H1 (cell line): ENCODE data around the gene BORA. TPM values are rescaled to one million over a fixed set of nuclear protein-coding genes. Genes with fewer than 3 reads are reported as not detected.

Source experiments
- CTCF ChIA-PET: fragments of 300-600 bp; sonication (Branson Sonifier 250); formaldehyde crosslinking; loops from one replicate; lab custom pipeline; 2021; ENCODE audit not compliant: partially characterized antibody; lab: Charles Lee
- POLR2A ChIA-PET: fragments of 300-600 bp; sonication (Branson Sonifier 250); formaldehyde crosslinking; loops from one replicate; lab custom pipeline; 2021; ENCODE audit warnings: inconsistent platforms; ENCODE audit not compliant: partially characterized antibody; lab: Charles Lee
- DNase-seq, 2 experiments: peaks; one replicate each; pipeline versions ENCODE4 v3.0.0 to v3.0.0-alpha.2; 2010 to 2022; ENCODE audit warnings: low spot score in 2 of 2, low read depth in 1 of 2, mixed read lengths in 1 of 2
- FAIRE-seq: peaks from 2 replicates; lab custom pipeline; 2011; peaks lifted over from hg19 to GRCh38; lab: Jason Lieb, UNC
- H2AFZ ChIP-seq: 2 replicates; pipeline ENCODE4 v1.8.1; 2012; ENCODE audit warnings: low read length, inconsistent platforms
- H2AK5ac ChIP-seq: 2 replicates; pipeline ENCODE4 v1.6.1; 2013; ENCODE audit warnings: low read depth, low read length
- H2BK120ac ChIP-seq: replicated peaks from 2 replicates; pipeline ENCODE3; 2013; ENCODE audit warnings: low read depth, low read length, inconsistent platforms
- H2BK12ac ChIP-seq: 2 replicates; pipeline ENCODE4 v1.6.1; 2013; ENCODE audit warnings: low read depth, low read length
- H2BK15ac ChIP-seq: 2 replicates; pipeline ENCODE4 v1.6.1; 2013; ENCODE audit warnings: low read length
- H2BK20ac ChIP-seq: 2 replicates; pipeline ENCODE4 v1.6.1; 2013; ENCODE audit warnings: low read length
- H2BK5ac ChIP-seq: 2 replicates; pipeline ENCODE4 v1.6.1; 2013; ENCODE audit warnings: low read depth, low read length
- H3K14ac ChIP-seq: 2 replicates; pipeline ENCODE4 v1.6.1; 2013; ENCODE audit warnings: inconsistent platforms; ENCODE audit not compliant: insufficient read length
- H3K18ac ChIP-seq: 2 replicates; pipeline ENCODE4 v1.6.1; 2013; ENCODE audit warnings: low read length; ENCODE audit errors: extremely low read depth
- H3K23ac ChIP-seq: 2 replicates; pipeline ENCODE4 v1.6.1; 2013; ENCODE audit warnings: inconsistent platforms; ENCODE audit not compliant: insufficient read length
- H3K23me2 ChIP-seq: 2 replicates; pipeline ENCODE4 v1.6.1; 2013; ENCODE audit warnings: low read depth, low read length
- H3K27ac ChIP-seq: 2 replicates; pipeline ENCODE4 v1.6.1; 2011; ENCODE audit warnings: low read depth, low read length, inconsistent platforms
- H3K27me3 ChIP-seq, 4 experiments: replicated peaks in 1 of 4; 1 replicate in 1 of 4; 2 replicates in 3 of 4; pipeline versions ENCODE4 v1.6.1 to v1.8.1; 2011 to 2013; ENCODE audit warnings: low read length in 3 of 4, mild to moderate bottlenecking in 3 of 4, inconsistent platforms in 2 of 4, mixed read lengths in 2 of 4, moderate library complexity in 1 of 4; ENCODE audit not compliant: control insufficient read depth in 3 of 4, insufficient read depth in 3 of 4; ENCODE audit errors: extremely low read depth in 1 of 4
- H3K36me3 ChIP-seq, 4 experiments: 2 replicates each; pipeline versions ENCODE4 v1.6.1 to v1.8.1; 2011 to 2013; ENCODE audit warnings: mild to moderate bottlenecking in 4 of 4, low read length in 3 of 4, moderate library complexity in 2 of 4, control low read depth in 1 of 4, inconsistent platforms in 1 of 4; ENCODE audit not compliant: insufficient read depth in 4 of 4, control insufficient read depth in 2 of 4
- H3K4ac ChIP-seq: replicated peaks from 2 replicates; pipeline ENCODE3; 2013; ENCODE audit warnings: low read length, low read depth, mixed read lengths, inconsistent platforms; ENCODE audit not compliant: insufficient read length
- H3K4me1 ChIP-seq, 4 experiments: replicated peaks in 1 of 4; 1 replicate in 1 of 4; 2 replicates in 3 of 4; pipeline versions ENCODE4 v1.6.1 to v1.8.1; 2011 to 2013; ENCODE audit warnings: low read length in 3 of 4, inconsistent platforms in 2 of 4, mixed read lengths in 1 of 4; ENCODE audit not compliant: insufficient read depth in 4 of 4, control insufficient read depth in 3 of 4
- H3K4me2 ChIP-seq, 2 experiments: 2 replicates each; pipeline versions ENCODE4 v1.6.1 to v1.8.1; 2011 to 2013; ENCODE audit warnings: low read depth in 2 of 2, low read length in 2 of 2, control low read depth in 1 of 2, inconsistent platforms in 1 of 2, mild to moderate bottlenecking in 1 of 2; ENCODE audit not compliant: insufficient read depth in 1 of 2
- H3K4me3 ChIP-seq, 4 experiments: fragments of 200-600, 300-600 bp in 1 of 4; sonication (generic), shearing (Covaris generic), sonication (Bioruptor Twin) in 1 of 4; 2 replicates each; pipeline versions ENCODE4 v1.5.1 to v1.8.1; 2011 to 2016; ENCODE audit warnings: low read length in 4 of 4, low read depth in 3 of 4, control low read depth in 2 of 4, inconsistent platforms in 2 of 4, mild to moderate bottlenecking in 2 of 4, mixed read lengths in 1 of 4, moderate library complexity in 1 of 4; ENCODE audit not compliant: insufficient read depth in 2 of 4; ENCODE audit errors: extremely low read depth in 1 of 4
- H3K56ac ChIP-seq: replicated peaks from 2 replicates; pipeline ENCODE3; 2013; ENCODE audit warnings: low read depth, mild to moderate bottlenecking, mixed read lengths, low read length, inconsistent platforms; ENCODE audit not compliant: insufficient read length
- H3K79me1 ChIP-seq: 2 replicates; pipeline ENCODE4 v1.6.1; 2013; ENCODE audit warnings: low read depth, low read length, control low read depth
- H3K79me2 ChIP-seq, 2 experiments: 2 replicates each; pipeline versions ENCODE4 v1.6.1 to v1.8.1; 2012 to 2013; ENCODE audit warnings: low read length in 2 of 2, mild to moderate bottlenecking in 2 of 2, inconsistent platforms in 1 of 2; ENCODE audit not compliant: insufficient read depth in 2 of 2, control insufficient read depth in 1 of 2
- H3K9ac ChIP-seq, 4 experiments: replicated peaks in 1 of 4; 1 replicate in 1 of 4; 2 replicates in 3 of 4; pipeline versions ENCODE4 v1.6.1 to v1.8.1; 2011 to 2013; ENCODE audit warnings: low read depth in 3 of 4, low read length in 3 of 4, control low read depth in 2 of 4, mild to moderate bottlenecking in 2 of 4, moderate library complexity in 2 of 4, inconsistent platforms in 1 of 4; ENCODE audit errors: extremely low read depth in 1 of 4
- H3K9me3 ChIP-seq, 2 experiments: 2 replicates each; pipeline versions ENCODE4 v1.6.1 to v1.8.1; 2012 to 2013; ENCODE audit warnings: mild to moderate bottlenecking in 2 of 2, moderate library complexity in 2 of 2, control low read depth in 1 of 2, inconsistent platforms in 1 of 2, low read depth in 1 of 2, low read length in 1 of 2, mixed read lengths in 1 of 2; ENCODE audit not compliant: insufficient read depth in 2 of 2
- H4K20me1 ChIP-seq, 2 experiments: replicated peaks in 1 of 2; 2 replicates each; pipeline versions ENCODE3 to v1.8.1; 2011 to 2013; ENCODE audit warnings: inconsistent platforms in 2 of 2, low read length in 2 of 2, mild to moderate bottlenecking in 1 of 2; ENCODE audit not compliant: insufficient read depth in 2 of 2, control insufficient read depth in 1 of 2
- H4K5ac ChIP-seq: 2 replicates; pipeline ENCODE4 v1.6.1; 2013; ENCODE audit warnings: low read length, low read depth, mixed read lengths, inconsistent platforms; ENCODE audit not compliant: insufficient read length
- H4K8ac ChIP-seq: 2 replicates; pipeline ENCODE4 v1.8.0; 2013; ENCODE audit warnings: mild to moderate bottlenecking, moderate library complexity, low read length, inconsistent platforms; ENCODE audit not compliant: insufficient read depth; ENCODE audit errors: extremely low read depth
- H4K91ac ChIP-seq: replicated peaks from 2 replicates; pipeline ENCODE3; 2013; ENCODE audit warnings: low read length, mixed read lengths, inconsistent platforms; ENCODE audit not compliant: insufficient read length
- CHD2 ChIP-seq: IDR thresholded peaks from 2 replicates; pipeline ENCODE4 v1.6.1; 2012; ENCODE audit warnings: low read length, improper control_type of control experiment
- CREB1 ChIP-seq: IDR thresholded peaks from 2 replicates; pipeline ENCODE4 v1.6.1; 2012; ENCODE audit warnings: inconsistent platforms
- E2F6 ChIP-seq: IDR thresholded peaks from 2 replicates; pipeline ENCODE4 v1.6.1; 2012; ENCODE audit warnings: inconsistent platforms
- POLR2AphosphoS5 ChIP-seq: IDR thresholded peaks from 2 replicates; pipeline ENCODE4 v1.6.1; 2011; ENCODE audit warnings: low read depth, low read length
- RBBP5 ChIP-seq: IDR thresholded peaks from 2 replicates; pipeline ENCODE4 v1.7.1; 2012; ENCODE audit warnings: low read depth, mild to moderate bottlenecking, inconsistent platforms, low read length, moderate library complexity, borderline replicate concordance
- SAP30 ChIP-seq: fragments of 300-600 bp; sonication (generic); IDR thresholded peaks from 2 replicates; pipeline ENCODE4 v1.7.1; 2012; ENCODE audit warnings: low read length, moderate library complexity, mild to moderate bottlenecking, inconsistent platforms; ENCODE audit not compliant: insufficient read depth, insufficient replicate concordance
- SIN3A ChIP-seq, 2 experiments: IDR thresholded peaks in 1 of 2; conservative IDR thresholded peaks in 1 of 2; 2 replicates each; pipeline ENCODE4 v1.6.1; 2011 to 2012; ENCODE audit warnings: low read length in 2 of 2, improper control_type of control experiment in 1 of 2, low read depth in 1 of 2, mild to moderate bottlenecking in 1 of 2
- TAF1 ChIP-seq: IDR thresholded peaks from 2 replicates; pipeline ENCODE4 v1.6.1; 2011; ENCODE audit warnings: mild to moderate bottlenecking, low read depth, low read length
- YY1 ChIP-seq: IDR thresholded peaks from 2 replicates; pipeline ENCODE4 v1.6.1; 2011; ENCODE audit warnings: low read depth, mild to moderate bottlenecking, low read length
- WGBS, 2 experiments: shearing (Covaris generic) in 1 of 2; methylation state at CpG; one replicate each; pipeline versions ENCODE4 v1.1.6 to v1.1.7; 2013 to 2015; ENCODE audit warnings: low lambda C conversion rate in 2 of 2, mixed read lengths in 2 of 2, inconsistent platforms in 1 of 2, low coverage in 1 of 2, missing lambda C conversion rate in 1 of 2; ENCODE audit not compliant: insufficient replicate concordance in 2 of 2, insufficient coverage in 1 of 2, insufficient read length in 1 of 2; ENCODE audit errors: extremely low coverage in 1 of 2, missing lambda C conversion rate in 1 of 2; 5-methylcytosine and 5-hydroxymethylcytosine counted together
- polyA plus RNA-seq, 7 experiments: library from polyadenylated mRNA; depleted of rRNA in 3 of 7; stranded (reverse) in 5 of 7; unstranded in 2 of 7; fragments of >200 nt in 5 of 7; fragments of 200-250 nt in 2 of 7; gene quantifications; 1 replicate in 5 of 7; 2 replicates in 1 of 7; 4 replicates in 1 of 7; pipeline versions ENCODE4 v1.2.1 to v1.2.3, GENCODE V29; 2011 to 2013; ENCODE audit warnings: missing spikeins in 2 of 7, mixed read lengths in 2 of 7
- total RNA-seq: library from RNA; stranded (reverse); fragmentation: NEBNext Ultra II Directional; extraction: Animal tissue kit (Norgen Biotek cat#: 25700); gene quantifications from 2 replicates; pipeline ENCODE4 v1.2.1, GENCODE V29; 2021
- TF ChIP-seq, protein P1 (sequence below): IDR thresholded peaks from 2 replicates; pipeline ENCODE4 v1.6.1; 2012; ENCODE audit warnings: inconsistent platforms

BORA gene
- total and polyA plus RNA-seq, 2 of the 8 experiments (the other 6 are each of a cell fraction or from before 2014, with no cell fraction given): 4.9 to 12.9 TPM

- Histone ChIP-seq H3K27ac (peak overlapping the region; percentile 77; the same call in 1 of the 2 replicates), H3K23ac (no peak overlapping the region), H4K20me1 (peaks cover 1 to 2% of the 10 kb centered on the region in 2 experiments), H3K9ac (peak overlapping the region; percentile 55 to 82 (median 72)), H3K18ac (peak overlapping the region; percentile 83; the same call in 1 of the 2 replicates), H3K4me1 (peaks cover 0 to 3% (median 0%) of the 10 kb centered on the region in 4 experiments; a peak in 2 of 7 replicates), H2BK12ac (no peak overlapping the region), H4K8ac (peak overlapping the region; percentile 74; the same call in 1 of the 2 replicates), H3K4ac (no peak overlapping the region), H3K9me3 (no peaks in the 10 kb centered on the region), H3K79me2 (peaks cover 0 to 72% of the 10 kb centered on the region in 2 experiments; a peak in 3 of 4 replicates), H3K56ac (no peak overlapping the region), H3K36me3 (peaks cover 0 to 10% (median 2%) of the 10 kb centered on the region in 4 experiments; a peak in 5 of 8 replicates), H2BK5ac (peak overlapping the region; percentile 75; the same call in 1 of the 2 replicates), H2AK5ac (peak overlapping the region; percentile 56; the same call in 1 of the 2 replicates), H3K23me2 (peaks cover 10% of the 10 kb centered on the region), H2AFZ (peak overlapping the region; percentile 48; the same call in 1 of the 2 replicates), H2BK120ac (no peak overlapping the region), H4K5ac (no peak overlapping the region), H3K4me3 (peak overlapping the region; percentile 69 to 97 (median 90)), H3K4me2 (peak overlapping the region; percentile 76 to 77), H3K79me1 (peaks cover 6% of the 10 kb centered on the region; the same call in 1 of the 2 replicates), H2BK20ac (no peak overlapping the region), H3K14ac (no peak overlapping the region), H3K27me3 (no peaks in the 10 kb centered on the region), H4K91ac (no peak overlapping the region), H2BK15ac (peak overlapping the region; percentile 29; the same call in 1 of the 2 replicates)
- CTCF ChIA-PET: no interaction called here
- TF ChIP-seq RBBP5 (peak; percentile 27; the same call in 1 of the 2 replicates), E2F6 (peak; percentile 32; the same call in 1 of the 2 replicates), CREB1 (no peak; the same call in 1 of the 2 replicates), SAP30 (no peak), TAF1 (peak; percentile 28; the same call in 1 of the 2 replicates), YY1 (no peak), SIN3A (conservative IDR thresholded peaks at IDR 0.05 in 1 of 2, IDR thresholded peaks at IDR 0.05 in 1 of 2; ENCODE audit: low read depth in 1 of 2, low read length in 2 of 2) (0 out of 4 replicates have a peak, but pooled peaks of 1 of the 2 experiments have one; percentile 71), POLR2AphosphoS5 (peak; percentile 36; the same call in 1 of the 2 replicates), CHD2 (no peak)
- TF ChIP-seq, protein P1, sequence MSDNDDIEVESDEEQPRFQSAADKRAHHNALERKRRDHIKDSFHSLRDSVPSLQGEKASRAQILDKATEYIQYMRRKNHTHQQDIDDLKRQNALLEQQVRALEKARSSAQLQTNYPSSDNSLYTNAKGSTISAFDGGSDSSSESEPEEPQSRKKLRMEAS: peak; percentile 58
- DNase-seq (no peak), FAIRE-seq (no peak)
- 10% methylated on average over 40 of the region's 49 CpGs; no CpG with 5 or more reads in 1 of the 2 experiments for WGBS, 2 experiments
- POLR2A ChIA-PET: no interaction called here
Measured at GRCh38 chr13:72726726-72727416, 852 bp upstream of the BORA start.
